ENCODE measurements around the gene SGPP2. TPM values are rescaled to one million over a fixed set of nuclear protein-coding genes. Genes with fewer than 3 reads are reported as not detected.
A peak's percentile ranks its signal among the peaks of the same experiment; 100 is the strongest.

SGPP2 gene
- total and polyA plus RNA-seq, 8 donors = 0.80 to 10.4 (median 3.6) TPM

DNA sequence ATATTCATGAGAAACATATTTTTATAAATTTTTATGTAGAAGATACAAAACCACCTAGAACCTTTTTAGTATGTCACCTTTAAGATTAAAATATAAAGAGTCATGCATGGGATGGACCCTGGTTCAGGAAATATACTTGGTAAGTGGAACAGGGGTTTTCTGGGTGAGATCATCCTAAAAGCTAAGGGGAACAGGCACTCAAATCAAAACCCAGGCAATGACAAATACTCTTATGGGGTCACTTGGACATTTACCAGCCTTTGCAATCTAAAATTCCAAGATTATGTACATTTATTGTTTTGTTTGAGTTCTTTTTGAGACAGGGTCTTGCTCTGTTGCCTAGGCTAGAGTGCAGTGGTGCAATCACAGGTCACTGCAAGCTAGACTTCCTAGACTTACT, 65.8 kb downstream of the SGPP2 start:
- no peak for DNase-seq
- ATAC-seq = no peak
- intact Hi-C loops (cut with DNase I) = no loop called here
- H3K27ac ChIP-seq = no peak overlapping the region
- no peaks in the 10 kb centered on the region for H3K4me1 ChIP-seq
- no peaks in the 10 kb centered on the region for H3K9me3 ChIP-seq
- TF ChIP-seq, protein P1, sequence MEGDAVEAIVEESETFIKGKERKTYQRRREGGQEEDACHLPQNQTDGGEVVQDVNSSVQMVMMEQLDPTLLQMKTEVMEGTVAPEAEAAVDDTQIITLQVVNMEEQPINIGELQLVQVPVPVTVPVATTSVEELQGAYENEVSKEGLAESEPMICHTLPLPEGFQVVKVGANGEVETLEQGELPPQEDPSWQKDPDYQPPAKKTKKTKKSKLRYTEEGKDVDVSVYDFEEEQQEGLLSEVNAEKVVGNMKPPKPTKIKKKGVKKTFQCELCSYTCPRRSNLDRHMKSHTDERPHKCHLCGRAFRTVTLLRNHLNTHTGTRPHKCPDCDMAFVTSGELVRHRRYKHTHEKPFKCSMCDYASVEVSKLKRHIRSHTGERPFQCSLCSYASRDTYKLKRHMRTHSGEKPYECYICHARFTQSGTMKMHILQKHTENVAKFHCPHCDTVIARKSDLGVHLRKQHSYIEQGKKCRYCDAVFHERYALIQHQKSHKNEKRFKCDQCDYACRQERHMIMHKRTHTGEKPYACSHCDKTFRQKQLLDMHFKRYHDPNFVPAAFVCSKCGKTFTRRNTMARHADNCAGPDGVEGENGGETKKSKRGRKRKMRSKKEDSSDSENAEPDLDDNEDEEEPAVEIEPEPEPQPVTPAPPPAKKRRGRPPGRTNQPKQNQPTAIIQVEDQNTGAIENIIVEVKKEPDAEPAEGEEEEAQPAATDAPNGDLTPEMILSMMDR (IDR thresholded peaks at IDR 0.05) = no peak
- no peak for FAIRE-seq
- no peaks in the 10 kb centered on the region for H3K27me3 ChIP-seq
- no peaks in the 10 kb centered on the region for H3K36me3 ChIP-seq
- no peak overlapping the region for H3K4me3 ChIP-seq

DNA sequence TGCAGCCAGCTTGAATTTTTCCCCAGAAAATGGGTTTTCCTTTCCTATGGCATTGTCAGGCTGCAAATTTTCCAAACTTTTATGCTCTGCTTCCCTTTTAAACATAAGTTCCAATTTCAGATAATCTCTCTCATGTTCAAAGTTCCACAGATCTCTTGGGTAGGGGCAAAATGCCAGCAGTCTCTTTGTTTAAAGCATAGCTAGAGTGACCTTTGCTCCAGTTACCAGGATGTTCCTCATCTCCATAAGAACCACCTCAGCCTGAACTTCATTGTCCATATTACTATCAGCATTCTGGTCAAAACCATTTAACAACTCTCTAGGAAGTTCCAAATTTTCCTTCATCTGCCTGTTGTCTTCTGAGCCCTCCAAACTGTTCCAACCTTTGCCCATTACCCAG, 68.3 kb downstream of the SGPP2 start:
- DNase-seq = no peak
- FAIRE-seq = no peak
- H3K4me3 ChIP-seq = no peak overlapping the region
- peak in 2 of 4 donors; percentile 41 to 42 for ATAC-seq
- no peak overlapping the region for H3K27ac ChIP-seq
- intact Hi-C loops (cut with DNase I) = no loop called here
- no peaks in the 10 kb centered on the region for H3K9me3 ChIP-seq
- H3K4me1 ChIP-seq = no peaks in the 10 kb centered on the region
- TF ChIP-seq, protein P1 (IDR thresholded peaks at IDR 0.05) = no peak
- no peaks in the 10 kb centered on the region for H3K36me3 ChIP-seq
- no peaks in the 10 kb centered on the region for H3K27me3 ChIP-seq

DNA sequence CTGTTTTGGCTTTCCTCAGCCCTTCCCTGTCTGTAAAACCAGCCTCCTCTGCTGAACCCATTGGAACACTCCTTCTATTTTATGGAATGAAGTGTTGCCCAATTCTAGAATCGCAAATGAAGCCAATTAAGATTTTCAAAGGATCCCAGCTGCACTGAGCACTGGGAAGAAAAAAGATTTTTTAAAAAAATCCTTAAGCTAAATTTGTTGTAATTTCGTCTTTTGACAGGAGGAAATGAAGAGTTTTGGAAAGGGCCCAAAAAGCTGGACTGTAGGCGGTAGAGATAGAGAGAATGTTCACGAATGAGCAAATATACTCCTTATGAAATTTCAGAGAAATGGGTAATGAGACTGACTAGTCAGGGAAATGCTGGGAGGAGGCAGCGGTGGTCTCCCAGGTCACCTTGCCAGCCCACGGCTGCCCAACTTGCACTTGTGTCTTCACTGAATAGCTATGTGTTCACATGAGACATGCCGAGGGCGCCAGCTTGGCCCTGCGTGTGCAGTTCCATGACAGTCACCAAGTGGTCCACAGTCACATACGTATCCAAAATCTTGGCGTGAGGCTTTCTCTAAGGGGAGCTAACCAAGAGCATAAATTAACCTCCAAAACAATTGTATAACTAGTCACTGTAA, 69.9 kb downstream of the SGPP2 start:
- WGBS, 2 donors = 82 to 87% methylated on average over 11 of the region's 11 CpGs
- H3K27me3 ChIP-seq = no peaks in the 10 kb centered on the region
- no peak overlapping the region for H3K4me3 ChIP-seq
- ATAC-seq (no peak), DNase-seq (no peak), FAIRE-seq (no peak)
- TF ChIP-seq, protein P1 (IDR thresholded peaks at IDR 0.05) = no peak
- H3K4me1 ChIP-seq = no peaks in the 10 kb centered on the region
- intact Hi-C loops (cut with DNase I) = no loop called here
- H3K27ac ChIP-seq = no peak overlapping the region
- no peaks in the 10 kb centered on the region for H3K9me3 ChIP-seq
- H3K36me3 ChIP-seq = no peaks in the 10 kb centered on the region

DNA sequence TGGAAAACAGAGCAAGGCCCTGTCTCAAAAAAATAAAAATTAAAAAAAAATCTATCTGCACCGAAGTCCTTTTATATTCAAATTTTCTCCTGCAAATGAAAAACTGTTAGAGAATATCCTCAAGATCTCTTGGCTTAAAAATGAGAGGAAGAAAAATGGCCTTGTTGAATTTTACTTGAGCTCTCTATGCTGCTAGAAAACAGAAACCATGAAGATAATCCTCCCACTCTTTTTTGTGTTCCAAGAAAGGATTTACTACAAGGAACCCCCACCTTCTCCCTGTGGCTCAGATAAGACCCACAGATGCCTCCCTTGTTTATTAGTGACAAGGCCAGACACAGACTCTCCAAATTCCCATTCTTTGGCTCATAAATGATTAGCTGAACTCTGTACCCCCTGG, 71.0 kb downstream of the SGPP2 start:
- Histone ChIP-seq H3K9me3 (no peaks in the 10 kb centered on the region), H3K27ac (no peak overlapping the region), H3K27me3 (no peaks in the 10 kb centered on the region), H3K4me3 (no peak overlapping the region), H3K36me3 (no peaks in the 10 kb centered on the region), H3K4me1 (no peaks in the 10 kb centered on the region)
- DNase-seq (no peak), FAIRE-seq (no peak), ATAC-seq (no peak)
- intact Hi-C loops (cut with DNase I) = no loop called here
- TF ChIP-seq, protein P1 (IDR thresholded peaks at IDR 0.05) = no peak
- WGBS, 2 donors = 55 to 69% methylated on average over 1 of the region's 1 CpG

DNA sequence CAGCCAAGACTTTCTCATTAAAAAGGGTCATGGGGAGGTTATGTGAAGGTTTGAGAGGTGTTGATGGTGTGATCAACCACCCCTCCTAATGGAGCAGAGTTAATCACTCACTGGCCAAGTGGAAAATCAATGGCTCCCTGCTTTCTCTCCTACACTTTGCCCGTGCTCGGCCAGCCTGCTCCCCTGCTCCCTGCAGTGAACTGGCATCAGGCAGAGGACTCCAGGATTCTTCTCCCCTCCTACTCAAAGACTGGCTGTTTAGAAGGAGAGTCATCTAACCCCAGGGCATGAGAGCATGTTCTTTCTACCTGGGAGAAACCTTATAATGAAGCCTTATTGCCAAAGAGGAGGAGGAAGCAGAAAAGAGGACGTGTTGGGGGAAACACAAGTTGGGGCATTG, 74.9 kb downstream of the SGPP2 start:
- H3K4me1 ChIP-seq = no peaks in the 10 kb centered on the region

More for the DNA sequence above, 74.9 kb downstream of the SGPP2 start:
- DNase-seq (no peak), FAIRE-seq (no peak), ATAC-seq (no peak)
- no peak overlapping the region for H3K27ac ChIP-seq
- H3K27me3 ChIP-seq = no peaks in the 10 kb centered on the region
- intact Hi-C loops (cut with DNase I) = no loop called here
- no peaks in the 10 kb centered on the region for H3K36me3 ChIP-seq
- no peak overlapping the region for H3K4me3 ChIP-seq
- TF ChIP-seq, protein P1 (IDR thresholded peaks at IDR 0.05) = no peak
- 35 to 36% methylated on average over 3 of the region's 3 CpGs for WGBS, 2 donors
- no peaks in the 10 kb centered on the region for H3K9me3 ChIP-seq

Data from pancreas (tissue), 10 donors.